BLaER1 treated with 17β-estradiol and CSF1 and Interleukin-3, amounts not matched to agents 10 nM and 100 nM (cell line): Measurements from ENCODE around the gene KRT9.

Experiments
- H3K27ac ChIP-seq, 11 experiments: shearing (Covaris generic); formaldehyde crosslinking; 2 replicates each; pipeline ENCODE4 v1.8.1; 2022
- H3K27me3 ChIP-seq, 11 experiments: shearing (Covaris generic); formaldehyde crosslinking; 2 replicates each; pipeline ENCODE4 v1.8.1; 2022
- H3K36me3 ChIP-seq, 11 experiments: shearing (Covaris generic); formaldehyde crosslinking; 2 replicates each; pipeline ENCODE4 v1.8.1; 2022
- H3K4me1 ChIP-seq, 10 experiments: shearing (Covaris generic); formaldehyde crosslinking; 2 replicates each; pipeline ENCODE4 v1.8.1; 2022
- H3K4me2 ChIP-seq, 11 experiments: shearing (Covaris generic); formaldehyde crosslinking; 2 replicates each; pipeline ENCODE4 v1.8.1; 2022
- H3K4me3 ChIP-seq, 10 experiments: shearing (Covaris generic); formaldehyde crosslinking; 2 replicates each; pipeline ENCODE4 v1.8.1; 2022
- H3K9ac ChIP-seq, 11 experiments: shearing (Covaris generic); formaldehyde crosslinking; 2 replicates each; pipeline ENCODE4 v1.8.1; 2022
- H3K9me3 ChIP-seq, 11 experiments: shearing (Covaris generic); formaldehyde crosslinking; replicated peaks in 1 of 11; 2 replicates each; pipeline ENCODE4 v1.8.1; 2022
- H4K20me1 ChIP-seq, 11 experiments: shearing (Covaris generic); formaldehyde crosslinking; 2 replicates each; pipeline ENCODE4 v1.8.1; 2022
- Cebpa-rat ChIP-seq, 11 experiments: shearing (Covaris generic); IDR thresholded peaks; 2 replicates each; pipeline ENCODE4 v1.8.1; 2022

The KRT9 gene

DNA sequence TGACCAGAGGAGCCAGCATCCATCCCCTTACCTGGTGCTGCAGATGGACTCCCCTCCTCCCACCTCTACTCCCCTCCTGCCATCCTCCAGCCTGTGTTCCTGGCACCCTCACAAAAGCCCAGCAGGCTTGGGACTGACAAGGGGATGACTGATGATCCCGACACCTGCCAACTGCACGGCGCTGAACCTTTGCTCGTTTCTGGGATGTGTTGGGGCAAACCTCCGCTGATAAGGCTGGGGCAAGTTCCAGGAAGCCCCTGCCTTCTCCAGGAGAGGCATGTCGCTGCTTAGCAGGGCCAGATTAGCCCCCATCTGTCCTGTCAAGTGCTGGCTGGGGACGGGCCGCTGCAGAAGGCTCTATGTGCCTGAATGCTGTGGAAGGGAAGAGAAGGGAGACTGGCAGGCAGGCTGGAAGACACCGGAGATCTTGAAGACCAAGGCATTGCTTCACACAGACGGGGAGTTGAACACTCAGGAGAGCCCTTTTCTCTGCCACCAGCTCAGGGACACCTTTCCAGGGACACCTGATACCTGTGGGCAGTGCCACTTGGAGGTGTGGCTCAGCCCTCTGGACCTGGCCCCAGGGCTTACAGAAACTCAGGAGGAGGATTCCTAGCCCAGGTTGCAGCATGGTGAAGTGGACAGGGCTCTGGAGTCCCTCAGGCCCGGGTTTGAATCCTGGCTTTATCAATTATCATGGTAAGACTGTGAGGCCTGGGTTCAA, 52.2 kb downstream of the KRT9 start:
- H3K9ac ChIP-seq: no peak overlapping the region
- no peaks in the 10 kb centered on the region for H3K9me3 ChIP-seq
- TF ChIP-seq Cebpa-rat (IDR thresholded peaks at IDR 0.05): no peak
- no peaks in the 10 kb centered on the region for H3K27me3 ChIP-seq
- no peak overlapping the region for H3K27ac ChIP-seq
- peaks cover 0 to 21% (median 5%) of the 10 kb centered on the region in 10 experiments; a peak in 9 of 20 replicates for H3K4me1 ChIP-seq
- no peaks in the 10 kb centered on the region for H3K36me3 ChIP-seq
- H3K4me3 ChIP-seq: no peak overlapping the region
- 0 out of 22 replicates have a peak, but pooled peaks cover 0 to 8% (median 0%) of the 10 kb centered on the region in 11 experiments for H4K20me1 ChIP-seq
- H3K4me2 ChIP-seq: no peak overlapping the region

DNA sequence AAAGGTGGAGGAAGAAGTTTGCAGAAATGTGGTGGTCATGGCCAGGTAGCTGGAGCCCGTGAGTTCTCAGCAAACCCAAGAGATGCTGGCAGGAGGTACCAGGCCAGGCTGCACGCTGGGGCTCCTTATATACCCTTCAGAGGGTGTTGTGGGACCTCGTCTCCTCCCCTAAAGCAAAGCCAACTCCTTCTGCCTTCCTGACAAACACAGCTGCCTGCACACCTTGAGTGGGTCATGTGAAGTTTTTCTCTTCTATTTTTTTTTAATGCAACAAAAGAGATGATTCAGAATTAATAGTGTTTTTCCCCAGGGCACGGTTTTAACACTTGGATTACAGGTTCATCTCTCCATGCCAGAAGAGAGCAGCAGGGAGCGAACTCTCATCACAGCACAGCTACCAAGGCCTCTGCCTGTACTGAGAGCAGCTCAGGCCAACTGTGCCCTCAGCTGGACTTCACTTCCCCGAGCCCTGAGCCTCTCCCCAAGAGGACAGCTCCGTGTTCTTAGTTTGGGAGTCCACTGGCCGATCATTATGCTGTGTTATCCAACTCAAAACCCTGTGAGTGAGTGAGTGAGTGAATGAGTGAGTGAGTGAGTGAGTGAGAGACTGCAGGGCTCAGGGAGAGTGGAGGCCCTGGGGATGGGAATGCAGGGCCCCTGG, 52.9 kb downstream of the KRT9 start, which contains the start of gene KRT15:
Gene KRT15 (minus strand): TSS at position 102 of the 661 bp plus-strand sequence. CDS start 63 bp downstream, at position 39.
- Histone ChIP-seq H3K4me3 (no peak within 1 kb of the TSS), H3K27me3 (no peaks in the 10 kb centered on the region), H3K36me3 (no peaks in the 10 kb centered on the region), H3K4me1 (peaks cover 0 to 21% (median 5%) of the 10 kb centered on the region in 10 experiments; a peak in 9 of 20 replicates), H3K9ac (no peak within 1 kb of the TSS), H4K20me1 (0 out of 22 replicates have a peak, but pooled peaks cover 0 to under 1% (median 0%) of the 10 kb centered on the region in 11 experiments), H3K9me3 (no peaks in the 10 kb centered on the region), H3K4me2 (no peak within 1 kb of the TSS), H3K27ac (no peak within 1 kb of the TSS)
- TF ChIP-seq Cebpa-rat (IDR thresholded peaks at IDR 0.05): no peak

DNA sequence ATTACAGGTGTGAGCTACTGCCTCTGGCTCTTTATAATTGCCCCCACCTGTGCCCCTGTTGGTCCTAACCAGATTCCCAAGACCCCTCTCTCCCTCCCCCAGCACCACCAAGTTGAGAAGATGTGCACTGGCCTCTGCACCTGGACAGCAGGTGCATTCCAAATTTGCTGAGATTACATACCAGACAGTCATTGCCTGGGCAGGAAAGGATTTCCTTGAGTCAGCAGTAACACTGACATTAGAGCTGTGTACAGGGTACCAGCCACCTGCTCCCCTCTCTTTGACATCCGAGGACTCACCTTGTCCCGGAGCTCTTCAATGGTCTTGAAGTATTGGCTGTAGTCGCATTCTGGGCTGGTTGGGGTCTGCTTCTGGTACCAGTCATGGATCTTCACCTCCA, 53.8 kb downstream of the KRT9 start:
- no peak overlapping the region for H3K4me3 ChIP-seq
- H3K9me3 ChIP-seq: no peaks in the 10 kb centered on the region
- no peaks in the 10 kb centered on the region for H4K20me1 ChIP-seq
- H3K4me1 ChIP-seq: peaks cover 0 to 24% (median 5%) of the 10 kb centered on the region in 10 experiments; a peak in 9 of 20 replicates
- H3K9ac ChIP-seq: no peak overlapping the region
- H3K27ac ChIP-seq: no peak overlapping the region
- H3K36me3 ChIP-seq: no peaks in the 10 kb centered on the region
- no peaks in the 10 kb centered on the region for H3K27me3 ChIP-seq
- no peak for TF ChIP-seq Cebpa-rat (IDR thresholded peaks at IDR 0.05)
- H3K4me2 ChIP-seq: no peak overlapping the region

DNA sequence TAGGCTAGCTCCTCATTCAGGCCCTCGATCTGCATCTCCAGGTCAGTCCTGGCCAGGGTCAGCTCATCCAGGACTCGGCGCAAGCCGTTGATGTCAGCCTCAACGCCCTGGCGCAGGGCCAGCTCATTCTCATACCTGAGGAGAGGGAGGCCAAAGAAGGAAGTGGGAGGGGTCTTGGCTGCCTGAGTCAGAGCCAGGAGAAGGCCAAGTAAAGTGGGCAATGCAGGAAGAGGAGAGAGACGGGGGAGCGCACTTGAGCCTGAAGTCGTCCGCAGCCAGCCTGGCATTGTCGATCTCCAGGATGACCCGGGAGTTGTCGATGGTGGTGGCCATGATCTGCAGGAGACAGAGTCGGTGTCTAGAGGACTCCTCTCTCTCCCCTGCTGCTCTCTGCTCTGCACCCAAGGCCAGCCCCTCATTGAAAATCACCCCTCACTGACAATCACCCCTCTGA, 55.0 kb downstream of the KRT9 start:
- Histone ChIP-seq H4K20me1 (no peaks in the 10 kb centered on the region), H3K9ac (no peak overlapping the region), H3K4me1 (peaks cover 0 to 26% (median 5%) of the 10 kb centered on the region in 10 experiments; a peak in 9 of 20 replicates), H3K36me3 (no peaks in the 10 kb centered on the region), H3K9me3 (no peaks in the 10 kb centered on the region), H3K4me2 (no peak overlapping the region), H3K27ac (no peak overlapping the region), H3K4me3 (no peak overlapping the region), H3K27me3 (no peaks in the 10 kb centered on the region)
- TF ChIP-seq Cebpa-rat (IDR thresholded peaks at IDR 0.05): no peak

DNA sequence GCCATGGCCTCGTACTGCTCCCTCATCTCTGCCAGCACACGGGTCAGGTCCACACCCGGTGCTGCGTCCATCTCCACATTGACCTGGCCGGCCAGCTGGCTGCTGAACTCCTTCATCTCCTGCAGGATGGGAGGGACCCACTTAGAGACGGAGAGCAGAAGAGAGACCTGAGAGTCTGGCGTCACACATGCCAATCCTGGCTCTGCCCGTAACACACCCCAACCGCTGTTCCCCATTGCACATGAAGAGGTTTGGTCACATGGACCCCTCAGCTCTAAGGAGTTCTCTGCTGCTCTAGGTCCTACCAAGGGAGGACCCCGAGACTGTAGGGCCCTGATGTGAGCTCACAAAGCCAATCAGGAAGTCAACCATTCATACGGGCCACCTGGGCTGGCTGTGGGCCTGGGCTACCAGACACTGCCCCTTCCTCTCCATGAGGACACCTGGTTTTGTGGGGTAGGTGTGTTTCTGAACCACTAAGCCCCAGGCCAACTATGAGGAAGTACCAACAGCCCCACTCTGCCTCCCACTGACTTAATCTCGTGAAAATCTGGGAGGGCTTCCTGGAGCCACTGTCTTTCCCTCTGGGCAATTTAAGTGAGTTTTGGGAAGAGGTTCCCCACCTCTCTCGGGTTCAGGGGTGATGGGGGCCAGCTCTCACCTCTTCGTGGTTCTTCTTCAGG, 55.6 kb downstream of the KRT9 start:
- Histone ChIP-seq H3K9me3 (no peaks in the 10 kb centered on the region), H3K4me1 (peaks cover 0 to 20% (median 2%) of the 10 kb centered on the region in 10 experiments; a peak in 9 of 20 replicates), H3K27me3 (no peaks in the 10 kb centered on the region), H3K4me3 (no peak overlapping the region), H3K36me3 (no peaks in the 10 kb centered on the region), H4K20me1 (no peaks in the 10 kb centered on the region), H3K4me2 (no peak overlapping the region), H3K27ac (no peak overlapping the region), H3K9ac (no peak overlapping the region)
- no peak for TF ChIP-seq Cebpa-rat (IDR thresholded peaks at IDR 0.05)
